Thoracic aorta (tissue), 2 donors: ENCODE data around the gene SLC35C1. TPM values are rescaled to one million over a fixed set of nuclear protein-coding genes. Genes with fewer than 3 reads are reported as not detected.
A peak's percentile ranks its signal among the peaks of the same experiment; 100 is the strongest.
"Not testable (repeated sequence)": the region's sequence is repeated elsewhere in the genome, so short reads cannot be mapped to it uniquely, and the experiment has no call there.

Experiments used
- ATAC-seq: fragments of 150-250 bp; one replicate; pipeline ENCODE4 v1.8.0; 2017; ENCODE audit warnings: low read depth; ENCODE audit not compliant: insufficient number of reproducible peaks, low FRiP score
- DNase-seq: peaks from one replicate; pipeline ENCODE4 v3.0.0-alpha.2; 2020; ENCODE audit warnings: low spot score
- H3K27ac ChIP-seq, 2 donors: fragments of 200-600 bp; sonication (generic); 1 replicate in 1 of 2; 2 replicates in 1 of 2; pipeline ENCODE4 v1.5.1; 2016; ENCODE audit warnings: mild to moderate bottlenecking in 2 of 2, moderate library complexity in 2 of 2
- H3K27me3 ChIP-seq: fragments of 200-600 bp; sonication (generic); replicated peaks from 2 replicates; pipeline ENCODE4 v1.6.0; 2016; ENCODE audit warnings: mild to moderate bottlenecking; ENCODE audit not compliant: insufficient read depth
- H3K36me3 ChIP-seq: fragments of 200-600 bp; sonication (generic); one replicate; pipeline ENCODE4 v1.5.1; 2016
- H3K4me1 ChIP-seq, 2 donors: fragments of 200-600 bp; sonication (generic); 1 replicate in 1 of 2; 2 replicates in 1 of 2; pipeline versions ENCODE4 v1.5.1 to v1.6.0; 2016; ENCODE audit warnings: low read depth in 2 of 2, mild to moderate bottlenecking in 1 of 2; ENCODE audit not compliant: control insufficient read depth in 1 of 2
- H3K4me3 ChIP-seq: fragments of 200-600 bp; sonication (generic); 2 replicates; pipeline ENCODE4 v1.5.1; 2016; ENCODE audit warnings: mild to moderate bottlenecking
- H3K9me3 ChIP-seq: fragments of 200-600 bp; sonication (generic); 2 replicates; pipeline ENCODE4 v1.5.1; 2016
- total RNA-seq, 2 donors: library from RNA; depleted of rRNA; stranded (reverse); fragments of >200 nt; gene quantifications; one replicate each; pipeline versions ENCODE4 v1.1.0 to v1.2.3, GENCODE V29; 2016
- TF ChIP-seq, protein P1 (sequence below): fragments of 200-600 bp; sonication (generic); IDR thresholded peaks from one replicate; pipeline ENCODE4 v1.5.1; 2019; ENCODE audit warnings: antibody characterized with exemption

Gene SLC35C1
- total RNA-seq, 2 donors from 2014 or later: 18.8 to 28.4 TPM

DNA sequence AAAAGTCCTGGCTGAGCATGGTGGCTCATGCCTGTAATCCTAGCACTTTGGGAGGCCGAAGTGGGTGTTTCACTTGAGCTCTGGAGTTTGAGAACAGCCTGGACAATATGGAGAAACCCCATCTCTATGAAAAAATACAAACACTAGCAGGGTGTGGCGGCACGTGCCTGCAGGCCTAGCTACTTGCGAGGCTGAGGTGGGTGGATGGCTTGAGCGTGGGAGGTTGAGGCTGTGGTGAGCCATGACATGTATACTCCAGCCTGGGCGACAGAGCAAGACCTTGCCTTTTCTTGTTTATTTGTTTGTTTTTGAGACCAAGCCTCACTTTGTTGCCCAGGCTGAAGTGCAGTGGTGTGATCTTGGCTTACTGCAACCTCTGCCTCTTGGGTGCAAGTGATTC, 34.3 kb downstream of the SLC35C1 start:
- DNase-seq (no peak), ATAC-seq (no peak)
- Histone ChIP-seq H3K27me3 (no peaks in the 10 kb centered on the region), H3K4me1 (peaks cover 0 to 5% of the 10 kb centered on the region in 2 donors), H3K4me3 (no peak overlapping the region), H3K36me3 (no peaks in the 10 kb centered on the region), H3K9me3 (no peaks in the 10 kb centered on the region), H3K27ac (no peak overlapping the region)
- TF ChIP-seq, protein P1, sequence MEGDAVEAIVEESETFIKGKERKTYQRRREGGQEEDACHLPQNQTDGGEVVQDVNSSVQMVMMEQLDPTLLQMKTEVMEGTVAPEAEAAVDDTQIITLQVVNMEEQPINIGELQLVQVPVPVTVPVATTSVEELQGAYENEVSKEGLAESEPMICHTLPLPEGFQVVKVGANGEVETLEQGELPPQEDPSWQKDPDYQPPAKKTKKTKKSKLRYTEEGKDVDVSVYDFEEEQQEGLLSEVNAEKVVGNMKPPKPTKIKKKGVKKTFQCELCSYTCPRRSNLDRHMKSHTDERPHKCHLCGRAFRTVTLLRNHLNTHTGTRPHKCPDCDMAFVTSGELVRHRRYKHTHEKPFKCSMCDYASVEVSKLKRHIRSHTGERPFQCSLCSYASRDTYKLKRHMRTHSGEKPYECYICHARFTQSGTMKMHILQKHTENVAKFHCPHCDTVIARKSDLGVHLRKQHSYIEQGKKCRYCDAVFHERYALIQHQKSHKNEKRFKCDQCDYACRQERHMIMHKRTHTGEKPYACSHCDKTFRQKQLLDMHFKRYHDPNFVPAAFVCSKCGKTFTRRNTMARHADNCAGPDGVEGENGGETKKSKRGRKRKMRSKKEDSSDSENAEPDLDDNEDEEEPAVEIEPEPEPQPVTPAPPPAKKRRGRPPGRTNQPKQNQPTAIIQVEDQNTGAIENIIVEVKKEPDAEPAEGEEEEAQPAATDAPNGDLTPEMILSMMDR: no peak

DNA sequence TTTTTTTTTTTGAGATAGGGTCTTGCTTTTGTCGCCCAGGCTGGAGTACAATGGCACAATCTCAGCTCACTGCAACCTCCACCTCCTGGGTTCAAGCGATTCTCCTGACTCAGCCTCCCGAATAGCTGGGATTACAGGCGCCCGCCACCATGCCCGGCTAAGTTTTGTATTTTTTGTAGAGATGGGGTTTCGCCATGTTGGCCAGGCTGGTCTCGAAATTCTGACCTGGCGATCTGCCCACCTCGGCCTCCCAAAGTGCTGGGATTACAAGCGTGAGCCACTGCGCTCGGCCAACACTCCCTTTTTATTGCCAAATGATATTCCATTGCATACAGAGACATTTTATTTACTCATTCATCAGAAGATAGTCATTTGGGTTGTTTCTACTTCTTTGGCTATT, 35.3 kb downstream of the SLC35C1 start:
- not testable (repeated sequence) for H3K27ac ChIP-seq, ATAC-seq, H3K36me3 ChIP-seq, H3K9me3 ChIP-seq, H3K4me3 ChIP-seq, H3K4me1 ChIP-seq, H3K27me3 ChIP-seq, DNase-seq

DNA sequence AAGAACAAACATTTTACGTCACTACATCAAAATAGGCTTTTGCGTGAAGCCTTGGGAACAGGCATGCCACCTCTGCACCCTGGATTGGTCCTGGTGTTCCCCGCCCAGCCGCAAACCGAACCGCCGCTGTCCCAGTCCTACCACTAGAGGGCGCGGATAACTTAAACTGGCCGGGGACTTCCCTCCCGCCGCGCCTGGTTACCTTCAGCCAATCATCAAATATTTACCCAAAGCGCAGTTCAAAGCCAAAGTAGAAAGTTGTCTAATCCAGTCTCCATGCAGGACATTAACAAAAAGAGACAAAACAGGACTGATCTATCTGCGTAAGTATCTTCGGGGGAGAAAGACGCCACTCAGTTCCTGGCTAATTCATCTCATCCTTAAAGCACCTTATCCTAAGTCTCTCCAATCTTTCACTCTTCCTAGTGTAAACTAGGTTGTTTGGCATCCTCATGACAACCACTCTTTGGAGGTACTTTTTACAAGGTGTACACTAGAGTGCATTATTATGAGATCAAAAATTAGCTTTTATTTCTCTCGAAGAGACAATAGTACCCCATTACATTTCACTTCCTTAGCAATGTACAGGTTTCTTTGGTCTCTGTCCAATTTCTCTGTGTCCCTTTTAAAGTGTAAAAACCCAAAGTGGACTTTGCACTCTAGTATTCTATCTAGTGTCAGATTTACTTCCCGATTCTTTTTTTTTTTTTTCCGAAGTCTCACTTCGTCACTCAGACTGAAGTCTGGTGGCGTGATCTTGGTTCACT, 38.4 kb downstream of the SLC35C1 start:
- Histone ChIP-seq H3K4me1 (peaks cover 3 to 14% of the 10 kb centered on the region in 2 donors), H3K27me3 (no peaks in the 10 kb centered on the region), H3K9me3 (no peaks in the 10 kb centered on the region), H3K27ac (peak overlapping the region in 1 of 2 donors; percentile 6), H3K36me3 (no peaks in the 10 kb centered on the region), H3K4me3 (peak overlapping the region; percentile 47)
- ATAC-seq (peak; percentile 17), DNase-seq (peak; percentile 87)
- TF ChIP-seq, protein P1: peak; percentile 92

DNA sequence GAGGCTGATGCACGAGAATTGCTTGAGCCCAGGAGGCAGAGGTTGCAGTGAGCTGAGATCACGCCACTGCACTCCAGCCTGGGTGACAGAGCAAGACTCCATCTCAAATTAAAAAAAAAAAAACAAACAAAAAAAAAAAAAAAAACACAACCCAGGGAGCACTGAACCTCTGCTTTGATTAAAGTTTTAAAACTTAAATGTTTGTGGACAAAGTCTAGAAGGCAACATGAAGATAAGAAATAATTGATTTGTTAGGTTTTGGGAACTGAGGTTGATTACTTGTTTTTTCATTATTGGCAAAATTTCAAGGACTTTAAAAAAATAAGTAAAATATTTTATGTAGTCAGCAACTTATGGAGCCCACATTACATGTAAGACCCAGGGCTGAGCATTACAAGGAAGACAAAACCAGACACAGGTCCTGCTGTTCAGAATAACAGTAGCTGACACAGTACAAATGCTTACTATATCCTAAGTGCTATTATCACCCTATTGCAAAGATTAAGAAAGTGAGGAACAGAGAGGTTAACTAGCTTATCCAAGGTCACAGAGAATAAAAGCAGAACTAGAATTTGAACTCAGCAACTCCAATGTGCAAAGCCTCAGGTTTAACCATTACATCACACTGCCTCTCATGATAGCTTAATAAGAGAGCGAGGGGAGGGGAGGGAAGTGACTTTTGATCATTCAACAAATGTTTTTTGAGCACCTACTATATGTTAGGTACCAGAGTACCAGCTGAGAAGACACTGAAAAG, 40.1 kb downstream of the SLC35C1 start:
- TF ChIP-seq, protein P1: no peak
- ATAC-seq: no peak
- H3K36me3 ChIP-seq: no peaks in the 10 kb centered on the region
- no peak overlapping the region for H3K4me3 ChIP-seq
- no peak for DNase-seq
- no peak overlapping the region for H3K27ac ChIP-seq
- no peaks in the 10 kb centered on the region for H3K9me3 ChIP-seq
- H3K27me3 ChIP-seq: no peaks in the 10 kb centered on the region
- peaks cover 17 to 31% of the 10 kb centered on the region in 2 donors for H3K4me1 ChIP-seq

DNA sequence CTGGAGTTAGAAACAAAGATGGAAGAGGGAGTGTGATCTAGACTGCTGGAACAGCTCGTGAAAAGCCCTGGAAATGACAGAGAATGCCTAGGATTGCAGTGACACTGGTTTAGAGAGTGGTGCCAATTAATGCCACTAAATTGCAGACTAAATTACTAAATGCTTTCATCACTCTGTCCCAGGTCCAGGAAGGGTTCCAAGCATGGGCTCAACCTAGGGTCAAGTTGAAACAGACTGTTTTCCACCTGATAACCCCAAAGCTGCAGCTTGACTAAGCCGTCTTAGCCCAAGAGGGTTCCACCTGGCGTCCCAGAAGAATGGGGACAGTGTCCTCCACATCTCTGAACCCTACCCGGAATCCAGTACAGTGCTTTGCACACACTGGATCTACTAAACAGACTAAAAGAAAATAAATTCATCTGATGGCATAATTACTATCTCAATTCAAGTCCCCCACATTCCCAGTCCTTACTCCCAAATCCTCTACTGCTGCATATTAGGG, 41.3 kb downstream of the SLC35C1 start:
- Histone ChIP-seq H3K9me3 (no peaks in the 10 kb centered on the region), H3K4me1 (peaks cover 22 to 43% of the 10 kb centered on the region in 2 donors), H3K36me3 (no peaks in the 10 kb centered on the region), H3K27ac (peak overlapping the region; percentile 73 to 97), H3K27me3 (no peaks in the 10 kb centered on the region), H3K4me3 (peak overlapping the region; percentile 96)
- DNase-seq (no peak), ATAC-seq (no peak)
- TF ChIP-seq, protein P1: no peak
